Neutrophil (primary cell): Measurements from ENCODE around the gene SLC1A7.

Experiments used
- H3K27ac ChIP-seq: fragments of 200-600 bp; sonication (generic); 2 replicates; pipeline ENCODE4 v1.5.1; 2016; ENCODE audit warnings: mild to moderate bottlenecking, moderate library complexity
- H3K27me3 ChIP-seq: fragments of 200-600 bp; sonication (generic); 2 replicates; pipeline ENCODE4 v1.6.0; 2016; ENCODE audit warnings: mild to moderate bottlenecking
- H3K36me3 ChIP-seq: fragments of 200-600 bp; sonication (generic); 2 replicates; pipeline ENCODE4 v1.5.1; 2017
- H3K4me1 ChIP-seq, 2 experiments: fragments of 200-600 bp in 1 of 2; sonication (generic) in 1 of 2; 1 replicate in 1 of 2; 2 replicates in 1 of 2; pipeline versions ENCODE4 v1.5.1 to v1.6.1; 2013 to 2016; ENCODE audit warnings: low read depth in 1 of 2, low read length in 1 of 2, mild to moderate bottlenecking in 1 of 2, moderate library complexity in 1 of 2; ENCODE audit not compliant: control insufficient read depth in 1 of 2, insufficient read depth in 1 of 2
- H3K4me3 ChIP-seq, 2 experiments: fragments of 200-600 bp in 1 of 2; sonication (generic) in 1 of 2; 1 replicate in 1 of 2; 2 replicates in 1 of 2; pipeline ENCODE4 v1.5.1; 2013 to 2016; ENCODE audit warnings: low read depth in 1 of 2, low read length in 1 of 2, mild to moderate bottlenecking in 1 of 2, moderate library complexity in 1 of 2
- H3K9me3 ChIP-seq: fragments of 200-600 bp; sonication (generic); 2 replicates; pipeline ENCODE4 v1.5.1; 2016
- TF ChIP-seq, protein P1 (sequence below): fragments of 200-600 bp; sonication (generic); IDR thresholded peaks from 2 replicates; pipeline ENCODE4 v1.5.1; 2016; ENCODE audit warnings: antibody characterized with exemption

SLC1A7 gene

DNA sequence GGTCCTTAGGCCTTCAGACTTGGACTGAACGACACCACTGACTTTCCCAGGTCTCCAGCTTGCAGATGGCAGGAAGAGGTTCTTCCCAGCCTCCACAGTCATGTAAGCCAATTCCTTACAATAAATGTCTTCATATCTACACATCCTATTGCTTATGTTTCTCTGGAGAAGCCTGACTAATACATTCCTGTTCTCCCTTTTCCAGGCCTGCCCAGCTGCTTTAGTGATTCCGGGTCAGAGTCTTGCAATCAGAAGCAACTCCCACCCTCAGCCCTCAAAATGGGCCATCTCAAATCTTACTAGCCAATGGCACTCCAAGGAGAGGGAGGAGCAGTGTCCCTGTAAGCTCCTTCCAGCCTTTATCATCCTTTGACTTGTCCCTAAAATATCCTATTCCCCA lies 37.8 kb upstream of the SLC1A7 start:
- peaks cover 0 to 4% of the 10 kb centered on the region in 2 experiments for H3K4me1 ChIP-seq
- no peak overlapping the region for H3K27ac ChIP-seq
- no peaks in the 10 kb centered on the region for H3K9me3 ChIP-seq
- TF ChIP-seq, protein P1, sequence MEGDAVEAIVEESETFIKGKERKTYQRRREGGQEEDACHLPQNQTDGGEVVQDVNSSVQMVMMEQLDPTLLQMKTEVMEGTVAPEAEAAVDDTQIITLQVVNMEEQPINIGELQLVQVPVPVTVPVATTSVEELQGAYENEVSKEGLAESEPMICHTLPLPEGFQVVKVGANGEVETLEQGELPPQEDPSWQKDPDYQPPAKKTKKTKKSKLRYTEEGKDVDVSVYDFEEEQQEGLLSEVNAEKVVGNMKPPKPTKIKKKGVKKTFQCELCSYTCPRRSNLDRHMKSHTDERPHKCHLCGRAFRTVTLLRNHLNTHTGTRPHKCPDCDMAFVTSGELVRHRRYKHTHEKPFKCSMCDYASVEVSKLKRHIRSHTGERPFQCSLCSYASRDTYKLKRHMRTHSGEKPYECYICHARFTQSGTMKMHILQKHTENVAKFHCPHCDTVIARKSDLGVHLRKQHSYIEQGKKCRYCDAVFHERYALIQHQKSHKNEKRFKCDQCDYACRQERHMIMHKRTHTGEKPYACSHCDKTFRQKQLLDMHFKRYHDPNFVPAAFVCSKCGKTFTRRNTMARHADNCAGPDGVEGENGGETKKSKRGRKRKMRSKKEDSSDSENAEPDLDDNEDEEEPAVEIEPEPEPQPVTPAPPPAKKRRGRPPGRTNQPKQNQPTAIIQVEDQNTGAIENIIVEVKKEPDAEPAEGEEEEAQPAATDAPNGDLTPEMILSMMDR: no peak
- no peak overlapping the region for H3K4me3 ChIP-seq
- peaks cover 44% of the 10 kb centered on the region for H3K27me3 ChIP-seq
- no peaks in the 10 kb centered on the region for H3K36me3 ChIP-seq

- H3K27ac ChIP-seq: no peak overlapping the region
- H3K27me3 ChIP-seq: peaks cover 62% of the 10 kb centered on the region
- H3K4me1 ChIP-seq: no peaks in the 10 kb centered on the region
- H3K9me3 ChIP-seq: no peaks in the 10 kb centered on the region
- H3K36me3 ChIP-seq: no peaks in the 10 kb centered on the region
- no peak overlapping the region for H3K4me3 ChIP-seq
- TF ChIP-seq, protein P1: no peak
Measured at GRCh38 chr1:53176452-53177208, 34.2 kb upstream of the SLC1A7 start.

DNA sequence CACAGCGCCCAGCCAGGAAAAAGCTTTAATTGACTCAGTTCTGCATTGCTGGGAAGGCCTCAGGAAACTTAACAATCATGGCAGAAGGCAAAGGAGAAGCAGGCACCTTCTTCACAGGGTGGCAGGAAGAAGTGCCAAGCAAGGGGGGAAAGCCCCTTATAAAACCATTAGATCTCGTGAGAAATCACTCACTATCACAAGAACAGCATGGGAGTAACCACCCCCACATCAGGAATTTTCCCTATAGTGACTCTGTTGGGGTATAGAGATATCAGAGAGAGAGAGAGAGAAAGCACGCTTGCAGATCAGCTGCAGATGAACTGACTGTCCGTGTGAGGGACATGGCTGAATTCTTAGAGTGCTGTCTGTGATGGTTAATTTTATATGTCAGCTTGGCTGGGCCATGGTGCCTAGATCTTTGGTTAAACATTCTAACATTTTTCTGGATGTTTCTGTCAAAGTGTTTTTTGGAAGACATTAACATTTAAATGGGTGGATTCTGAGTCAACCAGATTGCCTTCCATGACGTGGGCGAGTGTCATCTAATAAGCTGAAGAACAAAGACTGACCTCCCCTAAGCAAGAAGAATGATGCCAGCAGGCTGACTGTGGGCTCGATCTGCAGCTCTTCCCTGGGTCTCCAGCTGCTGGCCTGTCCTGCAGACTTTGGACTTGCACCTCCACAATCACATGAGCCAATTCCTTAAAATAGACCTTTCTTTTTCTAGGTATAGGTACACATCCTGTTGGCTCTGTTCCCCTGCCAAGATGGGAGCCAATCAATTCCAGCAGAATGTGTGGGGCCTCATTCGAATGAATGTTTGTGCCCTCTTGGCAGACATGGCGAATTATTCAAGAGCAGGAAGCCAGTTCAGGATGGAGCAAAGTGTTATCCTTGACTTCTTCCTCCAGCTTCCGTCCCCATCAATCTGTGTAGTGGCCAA lies 32.8 kb upstream of the SLC1A7 start:
- Histone ChIP-seq H3K4me1 (no peaks in the 10 kb centered on the region), H3K36me3 (no peaks in the 10 kb centered on the region), H3K27me3 (peaks cover 53% of the 10 kb centered on the region), H3K4me3 (no peak overlapping the region), H3K9me3 (no peaks in the 10 kb centered on the region), H3K27ac (no peak overlapping the region)
- TF ChIP-seq, protein P1: no peak

DNA sequence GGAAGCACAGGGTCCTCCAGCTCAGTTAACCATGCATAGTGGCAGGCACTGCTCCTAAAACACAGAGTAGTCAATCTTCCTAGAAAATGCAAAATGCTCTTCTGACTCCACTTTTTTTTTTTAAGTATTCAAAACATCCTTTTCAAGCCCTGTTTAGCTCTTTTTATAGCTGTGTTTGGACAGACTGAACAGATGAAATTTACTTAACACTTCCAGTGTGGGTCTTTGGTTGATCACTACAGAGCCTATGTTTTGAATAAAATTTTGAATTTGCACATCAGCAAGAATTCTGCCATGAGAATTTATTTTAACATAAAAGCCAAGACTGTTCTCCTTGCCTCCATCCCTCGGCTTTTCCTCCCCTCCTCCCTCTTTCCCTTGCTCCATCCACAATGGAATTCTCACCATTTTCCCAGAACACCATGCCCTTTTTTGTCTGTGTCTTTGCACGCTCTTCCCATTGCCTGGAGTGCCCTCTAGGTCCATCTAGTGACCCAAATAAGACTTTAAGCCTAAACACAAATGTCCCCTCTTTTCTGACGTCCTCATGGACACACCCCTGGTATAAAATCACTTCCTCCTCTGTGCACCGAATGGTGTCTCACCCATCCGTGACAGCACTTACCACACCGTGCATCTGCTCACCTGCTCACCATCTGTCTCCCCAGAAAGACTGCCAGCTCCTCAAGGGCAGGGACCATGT lies 30.1 kb upstream of the SLC1A7 start:
- TF ChIP-seq, protein P1: no peak
- Histone ChIP-seq H3K36me3 (no peaks in the 10 kb centered on the region), H3K4me1 (no peaks in the 10 kb centered on the region), H3K27ac (no peak overlapping the region), H3K4me3 (no peak overlapping the region), H3K27me3 (peaks cover 33% of the 10 kb centered on the region), H3K9me3 (no peaks in the 10 kb centered on the region)

DNA sequence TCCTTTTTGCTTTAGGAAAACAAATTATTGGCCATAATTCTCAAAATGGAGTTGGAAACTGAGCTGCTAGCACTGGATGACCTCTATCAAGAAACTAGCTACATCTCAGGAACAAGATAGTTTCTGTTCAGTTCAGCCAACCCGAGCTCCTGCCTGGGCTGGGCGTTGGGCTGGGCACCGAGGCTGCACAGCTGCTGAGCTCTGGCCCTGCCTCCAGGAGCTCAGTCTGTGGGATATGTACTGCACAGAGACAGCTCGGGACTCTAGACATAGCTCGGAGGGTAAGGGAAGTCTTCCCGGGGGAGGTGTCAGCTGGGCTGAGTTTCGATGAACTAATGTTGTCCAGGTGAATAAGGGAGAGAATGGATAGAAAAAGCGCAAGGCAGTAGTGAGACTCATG lies 24.5 kb upstream of the SLC1A7 start:
- Histone ChIP-seq H3K36me3 (no peaks in the 10 kb centered on the region), H3K9me3 (no peaks in the 10 kb centered on the region)
- TF ChIP-seq, protein P1: no peak

More for the DNA sequence above, 24.5 kb upstream of the SLC1A7 start:
- Histone ChIP-seq H3K4me3 (no peak overlapping the region), H3K27ac (no peak overlapping the region), H3K4me1 (no peaks in the 10 kb centered on the region), H3K27me3 (peaks cover 24% of the 10 kb centered on the region)
